HG03457 (cell line): ENCODE results near the gene SLC24A3.

ENCODE experiments used
- ATAC-seq: cut with Tn5 transposase; IDR thresholded peaks from one replicate; pipeline ENCODE4 v1.9.1; 2021; ENCODE audit warnings: moderate number of reproducible peaks; ENCODE audit not compliant: unreplicated experiment

SLC24A3 gene

DNA sequence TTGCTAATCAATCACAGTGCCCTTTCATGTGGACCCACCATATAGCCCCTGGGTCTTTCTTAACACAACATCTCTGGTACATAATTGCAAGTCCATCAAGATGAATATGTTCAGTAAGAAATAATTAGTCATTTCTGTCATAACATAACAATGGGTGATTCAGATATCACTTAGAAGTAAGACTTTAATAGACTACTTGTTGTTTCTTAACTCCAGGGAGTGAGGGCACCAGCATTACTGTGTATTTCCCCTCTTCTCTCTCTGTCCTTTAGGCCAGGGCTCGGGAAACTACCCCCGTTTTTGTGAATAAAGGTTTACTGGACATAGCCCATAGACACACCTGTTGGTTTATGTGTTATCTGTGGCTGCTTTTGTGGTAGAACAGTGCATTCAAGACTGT lies 123.5 kb downstream of the SLC24A3 start:
- no peak for ATAC-seq

DNA sequence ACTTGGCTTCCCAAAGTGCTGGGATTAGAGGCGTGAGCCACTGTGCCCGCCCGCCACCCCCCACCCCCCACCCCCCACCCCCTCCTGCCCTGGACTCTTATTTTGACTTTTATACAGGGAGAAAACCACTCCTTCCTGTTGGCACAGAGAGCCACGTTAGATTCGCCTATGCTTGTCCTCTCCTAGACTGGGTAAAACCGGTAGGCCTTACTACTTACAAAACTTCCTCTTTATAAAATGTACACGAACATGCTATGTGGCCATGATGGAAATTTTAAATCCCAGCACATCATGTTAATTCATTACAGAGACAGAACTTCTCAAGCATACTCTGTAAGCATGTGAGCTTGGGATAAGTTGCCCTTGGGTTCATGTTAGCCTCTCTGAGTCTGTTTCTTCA lies 124.2 kb downstream of the SLC24A3 start:
- no peak for ATAC-seq

DNA sequence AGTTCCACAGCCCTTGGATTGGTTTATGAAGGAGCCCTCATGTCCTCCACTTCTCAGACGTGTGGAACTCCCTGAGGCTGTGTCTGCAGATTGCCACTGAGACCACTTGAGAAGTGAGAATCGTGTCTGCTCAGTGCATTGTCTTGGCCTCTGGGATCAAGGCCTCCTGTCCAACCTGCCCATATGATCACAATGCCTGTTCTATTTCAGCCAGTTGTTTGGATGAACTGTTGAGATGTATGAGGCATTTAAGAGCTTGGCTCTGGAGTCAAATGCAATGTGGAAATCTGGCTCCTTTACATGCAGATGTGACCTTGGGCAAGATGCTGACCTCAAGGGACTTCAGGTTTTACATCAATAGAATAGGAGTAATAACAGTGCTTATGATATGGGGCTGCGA lies 125.9 kb downstream of the SLC24A3 start:
- no peak for ATAC-seq

DNA sequence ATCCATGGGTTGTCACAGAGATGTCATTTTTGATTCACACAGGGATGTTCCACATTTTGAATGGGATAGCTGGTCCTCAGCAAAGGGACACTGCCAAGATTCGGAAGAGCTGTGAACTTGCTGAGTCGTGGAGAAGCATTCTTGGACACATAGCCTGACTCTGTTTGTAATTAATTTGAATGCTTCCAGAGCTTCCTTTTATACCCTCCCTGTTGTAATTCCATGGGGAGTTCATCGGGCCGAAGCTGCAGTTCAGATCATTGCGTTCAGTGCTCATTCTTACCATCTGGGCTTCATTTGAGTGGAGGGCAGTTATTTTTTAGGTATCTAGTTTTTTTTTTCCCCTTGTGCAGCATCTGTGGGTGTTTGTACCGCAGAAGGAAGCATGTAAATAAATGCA lies 126.5 kb downstream of the SLC24A3 start:
- no peak for ATAC-seq

DNA sequence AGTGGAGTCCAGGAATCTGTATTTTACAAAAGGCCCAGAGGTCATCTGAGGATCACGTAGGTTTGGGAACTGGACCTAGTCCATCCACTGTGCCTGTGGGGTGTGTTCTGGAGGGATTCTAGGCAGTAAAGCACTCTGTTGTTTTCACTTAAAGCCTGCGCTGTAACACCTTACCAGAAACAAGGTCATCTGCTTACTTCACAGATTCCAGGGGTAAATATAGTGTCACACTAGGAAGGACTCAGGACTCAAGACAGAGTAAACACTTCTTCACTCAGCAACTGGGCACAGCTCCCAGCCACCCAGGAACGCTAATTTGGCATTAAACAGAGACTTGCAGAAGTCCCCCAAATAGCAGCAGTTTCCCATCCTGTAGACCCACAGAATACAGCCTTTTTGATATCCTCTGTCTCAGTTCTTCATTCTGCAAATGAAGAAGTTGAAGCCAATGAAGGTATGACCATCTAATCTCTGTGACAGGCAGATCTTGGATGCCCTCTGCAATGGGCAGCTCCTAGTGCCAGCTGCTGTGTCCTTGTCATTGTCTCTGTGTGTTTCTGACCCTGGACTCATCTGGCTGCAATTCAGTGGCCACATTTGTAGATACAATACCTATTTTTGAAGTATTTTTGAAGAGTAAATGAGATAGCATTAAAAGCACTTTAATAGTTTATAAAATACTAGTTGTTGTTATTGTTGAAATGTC lies 129.1 kb downstream of the SLC24A3 start:
- no peak for ATAC-seq

DNA sequence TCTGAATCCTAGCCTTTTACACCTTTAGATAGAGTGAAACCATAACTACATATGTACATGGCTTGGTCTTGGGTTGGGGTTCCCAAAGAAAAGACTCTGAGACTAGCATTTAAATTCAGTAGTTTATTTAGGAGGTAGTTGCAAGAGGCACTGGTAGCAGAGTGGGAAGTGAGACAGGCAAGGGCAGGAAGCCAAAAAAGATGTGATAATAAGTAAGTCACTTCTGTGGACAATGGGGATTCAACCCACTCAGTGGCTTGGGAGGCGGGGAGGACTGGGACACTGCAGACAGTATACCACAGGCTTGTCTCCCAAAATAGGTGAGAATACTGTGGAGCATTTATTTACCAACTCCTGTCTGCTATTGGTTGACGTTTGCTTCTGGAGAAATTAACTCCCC lies 131.9 kb downstream of the SLC24A3 start:
- ATAC-seq, result no peak

DNA sequence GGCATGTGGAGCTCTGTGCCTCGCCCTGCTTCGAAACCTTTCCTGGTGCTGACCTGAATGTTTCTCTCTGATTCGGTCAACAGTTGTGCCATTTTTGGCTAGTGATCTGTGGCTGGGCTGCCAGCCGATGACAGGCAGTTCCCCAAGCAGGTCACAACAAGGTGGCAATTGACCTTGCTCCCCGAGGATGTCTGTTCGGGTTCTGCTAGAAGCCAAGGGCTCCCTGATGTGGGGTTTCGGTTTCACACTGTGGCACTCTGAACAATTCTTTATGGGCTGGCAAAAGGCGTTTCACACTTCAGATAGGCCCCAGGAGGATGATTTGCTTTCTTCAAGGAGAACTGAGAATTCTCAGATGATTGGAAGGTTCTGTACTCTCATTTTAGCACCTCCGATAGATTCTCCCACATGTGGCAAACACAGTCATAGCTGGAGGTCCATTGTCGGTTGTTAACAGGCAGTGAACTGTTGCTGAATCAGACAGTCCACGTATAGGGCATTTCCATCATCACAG lies 135.6 kb downstream of the SLC24A3 start:
- ATAC-seq, result no peak

DNA sequence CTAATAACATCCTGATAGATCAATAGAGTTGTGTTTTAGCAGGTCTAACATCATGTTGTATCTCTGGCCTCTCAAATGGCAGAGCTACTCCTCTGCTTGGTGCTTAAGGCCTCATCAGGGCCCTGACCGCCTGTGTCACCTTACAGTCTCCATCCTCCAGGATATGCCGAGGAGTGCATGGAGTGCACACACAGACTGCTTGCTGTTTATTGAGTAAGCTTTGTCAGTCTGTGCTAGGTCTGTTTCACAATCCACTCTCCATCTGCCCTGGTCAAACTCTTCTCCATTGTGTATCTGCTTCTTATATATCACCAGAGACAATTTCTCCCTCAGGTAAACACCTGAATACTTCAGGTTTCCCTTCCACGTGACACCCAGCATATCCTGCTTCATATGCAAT lies 136.1 kb downstream of the SLC24A3 start:
- ATAC-seq, result no peak

DNA sequence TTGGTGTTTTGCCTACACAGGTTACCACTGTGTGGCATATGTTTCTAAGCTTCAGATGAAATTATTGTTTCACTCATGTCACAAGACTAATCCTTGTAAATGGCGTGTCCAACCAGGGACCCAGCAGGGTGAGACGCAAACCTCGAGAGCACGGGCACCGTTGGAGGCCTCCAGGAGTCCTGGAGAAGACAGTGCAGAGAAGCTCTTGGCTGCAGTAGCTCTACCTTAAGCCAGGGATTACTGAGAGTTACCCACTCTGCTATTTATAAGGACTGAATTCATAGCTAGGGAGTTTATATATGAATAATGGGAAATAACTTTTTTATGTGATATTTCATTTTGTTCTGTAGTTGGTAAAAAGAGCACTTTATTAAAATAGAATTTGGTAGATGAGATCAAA lies 137.4 kb downstream of the SLC24A3 start:
- no peak for ATAC-seq

DNA sequence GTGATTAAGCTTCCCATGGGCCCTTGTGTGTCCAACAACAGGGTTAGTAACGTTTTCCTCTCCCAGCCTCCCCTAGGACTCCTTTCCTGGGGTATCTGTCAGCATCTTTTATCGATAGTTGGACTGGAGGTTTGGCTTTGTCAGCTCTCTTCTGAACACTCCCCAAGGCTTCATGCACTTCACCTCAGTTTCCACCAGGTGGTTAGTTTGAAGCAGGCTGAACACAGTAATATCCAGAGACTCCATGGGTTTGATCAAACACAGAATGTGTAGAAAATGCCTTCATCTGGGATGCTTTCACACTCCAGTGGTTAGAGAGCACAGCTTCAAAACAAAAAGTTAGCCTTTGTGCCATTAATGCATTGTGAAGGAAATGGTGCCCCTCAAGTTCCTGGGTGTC lies 139.1 kb downstream of the SLC24A3 start:
- ATAC-seq, result no peak

DNA sequence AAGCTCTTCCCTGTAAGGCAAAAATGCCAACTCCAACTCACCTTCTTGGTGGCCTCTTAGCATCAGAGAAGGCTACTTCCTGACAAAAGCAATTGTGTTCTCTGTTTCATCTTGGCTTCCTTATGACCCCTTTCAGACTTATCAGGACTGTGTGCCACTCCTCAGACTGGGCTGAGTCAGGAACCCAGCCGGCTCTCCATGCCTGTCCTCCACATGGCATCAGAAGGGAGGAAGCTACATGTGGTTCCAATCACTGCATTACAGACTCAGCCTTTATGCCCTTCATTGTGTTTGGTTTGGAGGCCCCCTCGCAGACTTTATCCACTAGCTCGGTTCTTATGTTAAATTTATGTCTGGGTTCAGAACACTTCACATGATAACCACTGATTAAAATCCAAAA lies 142.5 kb downstream of the SLC24A3 start:
- ATAC-seq, result no peak

DNA sequence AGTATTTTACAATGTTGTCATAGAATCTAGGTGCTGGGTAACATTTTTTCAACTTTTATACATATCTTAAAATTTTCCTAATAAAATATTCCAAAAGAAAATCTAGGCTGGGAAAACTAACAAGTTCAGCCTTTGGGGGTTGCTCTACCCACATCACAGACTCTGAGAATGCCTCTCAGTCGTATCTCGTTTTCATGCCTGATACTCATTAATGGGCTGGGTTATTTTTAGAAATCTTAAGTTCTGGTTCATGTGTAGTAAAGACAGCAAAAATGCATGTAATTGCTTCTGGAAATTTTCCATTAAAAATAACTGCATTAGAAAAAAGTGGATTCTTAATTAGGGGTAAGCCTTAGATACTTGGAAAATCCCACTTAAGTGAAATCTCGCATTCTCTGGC lies 149.3 kb downstream of the SLC24A3 start:
- no peak for ATAC-seq

DNA sequence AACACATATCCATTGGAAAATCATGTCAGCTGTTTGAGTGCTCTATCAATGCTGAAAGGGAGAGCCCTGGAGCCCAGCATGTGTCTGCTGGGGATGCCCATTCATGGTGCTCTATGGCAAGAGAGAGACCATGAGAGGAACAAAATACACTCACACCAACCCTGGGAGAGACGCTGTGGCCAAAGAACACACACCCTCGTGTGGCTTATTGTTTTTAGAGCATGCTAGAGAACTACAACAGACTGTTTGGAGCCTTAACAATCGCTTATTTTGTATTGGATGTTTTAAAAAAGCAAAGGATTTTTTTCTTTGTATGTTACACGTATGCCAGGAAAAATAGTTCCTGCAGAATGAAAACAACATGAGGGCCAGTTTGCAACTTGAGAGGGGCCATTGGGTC lies 151.0 kb downstream of the SLC24A3 start:
- ATAC-seq, result no peak

DNA sequence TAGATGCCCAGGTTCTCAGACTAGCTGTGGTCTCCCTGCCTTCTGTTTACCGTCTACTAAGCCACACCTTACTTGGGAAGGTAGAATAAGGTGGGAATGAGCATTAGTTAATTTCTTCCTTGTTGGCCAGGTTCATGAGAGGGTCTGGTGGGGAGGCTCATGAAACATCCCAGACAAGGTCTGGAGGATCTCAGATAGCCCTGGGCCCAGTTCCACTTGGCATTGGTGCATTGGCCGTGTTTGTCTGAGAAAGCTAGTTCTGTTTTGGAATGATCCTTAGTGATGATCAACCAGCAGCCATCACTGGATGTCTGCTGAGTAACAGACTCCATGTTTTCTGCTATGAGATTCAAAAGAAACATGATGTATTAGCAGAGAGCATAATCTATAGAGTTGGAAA lies 155.1 kb downstream of the SLC24A3 start:
- no peak for ATAC-seq

DNA sequence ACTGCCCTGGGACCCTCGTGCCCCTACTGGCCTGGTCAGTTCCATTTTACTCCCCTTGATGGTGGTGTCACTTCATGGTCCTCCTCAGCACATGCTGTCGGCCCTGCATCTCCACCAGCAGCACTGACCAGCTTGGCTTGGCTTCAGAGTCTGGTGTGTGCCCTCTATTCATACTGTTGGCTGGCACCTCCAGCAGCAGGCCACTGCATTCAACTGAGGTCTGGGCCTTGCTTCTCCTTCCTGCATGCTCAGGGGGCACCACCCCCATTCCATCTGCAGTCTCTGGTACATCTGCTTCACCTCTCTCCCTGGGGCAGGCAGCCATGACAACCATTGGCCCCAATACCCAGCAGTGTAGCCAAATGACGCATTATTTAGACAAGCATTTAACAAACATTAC lies 155.9 kb downstream of the SLC24A3 start:
- ATAC-seq, result no peak

DNA sequence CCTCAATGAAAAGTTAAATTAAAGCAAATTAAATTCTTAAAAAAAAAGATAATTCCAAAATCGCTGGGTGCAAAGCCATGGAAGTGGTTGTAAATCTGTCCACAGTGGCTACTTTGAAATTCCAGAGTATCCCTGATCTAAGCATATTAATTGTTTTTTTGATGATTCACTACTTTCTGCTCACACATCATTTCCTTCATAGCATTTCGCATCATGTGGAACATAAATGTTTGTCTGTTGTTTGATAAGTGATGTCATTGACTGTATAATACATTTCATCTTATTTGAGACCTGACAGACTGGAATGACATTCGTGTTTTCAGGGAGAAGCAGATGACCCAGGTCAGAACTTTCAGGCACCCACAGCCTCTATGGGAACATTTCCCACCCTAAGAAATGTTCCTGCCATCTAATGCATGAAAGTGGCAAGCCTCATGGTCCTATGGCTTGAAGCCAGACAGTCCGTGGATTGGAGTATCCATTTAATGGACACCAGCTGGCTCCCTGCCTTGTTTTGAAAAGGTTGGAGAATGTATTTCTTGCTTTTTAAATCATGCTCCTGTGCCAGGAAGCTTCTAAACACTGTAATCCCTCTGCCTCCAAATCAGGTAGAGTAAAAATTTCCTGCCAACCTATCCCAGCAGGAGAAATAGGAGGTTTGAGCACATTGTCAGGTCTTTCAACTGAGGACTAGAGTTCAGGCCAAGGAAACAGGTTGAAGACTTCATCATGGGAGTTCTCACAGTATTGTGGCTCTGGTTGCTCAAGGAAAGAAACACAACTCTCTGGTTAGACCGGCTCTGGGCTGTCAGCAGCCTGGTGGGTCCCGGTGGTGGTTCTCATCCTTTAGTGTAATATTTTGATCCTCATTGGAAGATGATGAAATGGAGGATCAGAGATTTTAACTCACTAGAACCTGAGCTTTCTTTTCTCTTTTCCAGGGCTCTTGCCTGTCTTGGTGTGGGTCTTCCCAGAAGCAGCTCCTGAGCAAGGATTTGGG lies 157.9 kb downstream of the SLC24A3 start:
- ATAC-seq, result no peak

DNA sequence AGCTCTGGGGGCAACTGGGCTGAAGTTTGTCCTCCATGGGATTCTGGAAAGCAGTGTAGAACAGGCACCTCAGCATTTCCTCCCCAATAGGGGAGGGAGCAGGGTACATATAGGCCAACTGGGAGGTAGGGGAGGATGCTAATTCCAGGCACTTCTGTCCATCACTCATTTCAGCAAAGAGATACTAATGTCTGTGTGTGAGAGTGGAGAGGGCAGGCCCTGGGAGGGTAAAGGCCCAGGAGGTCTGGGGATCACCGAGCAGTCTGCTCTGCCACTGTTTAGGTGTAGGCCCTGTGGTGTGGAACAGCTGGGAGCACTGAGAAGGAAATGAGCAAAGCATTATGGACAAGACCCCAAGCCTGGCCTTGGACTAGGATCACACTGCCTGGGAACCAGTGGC lies 158.7 kb downstream of the SLC24A3 start:
- no peak for ATAC-seq

DNA sequence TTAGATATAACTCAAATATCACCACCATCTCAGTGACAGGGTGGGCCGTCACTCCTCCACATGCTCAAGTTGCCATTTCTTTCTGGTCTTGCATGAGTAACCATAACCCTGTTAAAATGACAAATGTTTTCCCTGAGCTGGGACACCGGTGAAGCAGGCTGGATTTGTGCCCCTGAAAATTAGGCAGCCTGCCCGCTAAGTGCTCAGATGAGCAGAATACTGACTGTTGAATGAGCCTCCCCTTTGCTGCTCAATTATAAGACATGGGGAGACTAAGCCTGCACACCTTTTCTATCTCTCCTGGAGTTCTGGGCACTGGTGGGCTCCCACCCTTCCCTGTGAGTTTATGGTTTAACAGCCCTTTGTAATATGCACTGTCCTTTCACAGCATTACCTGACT lies 161.8 kb downstream of the SLC24A3 start:
- ATAC-seq, result no peak

DNA sequence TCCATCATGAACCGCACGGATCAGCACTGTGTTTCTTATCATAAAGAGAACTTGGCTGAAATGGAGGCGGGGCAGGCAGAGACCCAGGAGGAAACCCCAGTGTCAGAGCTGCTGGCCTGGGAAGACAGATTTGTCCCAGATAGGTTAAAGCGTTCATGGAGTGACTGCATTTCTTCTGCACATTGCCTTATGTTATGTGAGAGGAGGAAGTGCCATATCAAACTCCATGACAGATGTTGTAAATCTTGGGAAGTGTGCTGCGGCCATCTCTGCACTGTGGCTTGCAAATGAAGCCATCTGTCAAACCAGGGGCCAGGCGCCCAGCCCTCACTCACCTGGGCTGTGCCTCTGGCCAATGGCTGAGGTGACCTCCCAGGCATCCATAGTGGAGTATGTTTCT lies 163.0 kb downstream of the SLC24A3 start:
- ATAC-seq, result no peak

DNA sequence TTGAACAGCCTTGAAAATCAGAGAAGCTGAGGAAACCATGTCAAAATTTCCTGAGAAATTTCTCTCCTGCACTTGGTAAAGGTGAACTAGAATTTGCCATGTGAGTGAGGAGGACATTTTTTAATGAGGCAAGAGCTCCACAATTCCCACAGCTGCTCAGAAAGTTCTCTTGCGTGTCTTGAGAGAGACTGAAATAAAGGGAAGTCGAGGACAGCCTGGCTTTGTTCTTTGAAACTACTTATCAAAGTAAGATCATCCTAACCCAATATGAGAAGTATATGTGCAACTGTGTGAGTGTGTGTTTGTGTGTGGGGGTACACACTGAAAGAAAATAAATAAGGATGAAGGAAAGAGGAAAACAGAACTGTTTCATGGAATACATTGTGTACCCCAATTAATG lies 163.4 kb downstream of the SLC24A3 start:
- ATAC-seq, result no peak

DNA sequence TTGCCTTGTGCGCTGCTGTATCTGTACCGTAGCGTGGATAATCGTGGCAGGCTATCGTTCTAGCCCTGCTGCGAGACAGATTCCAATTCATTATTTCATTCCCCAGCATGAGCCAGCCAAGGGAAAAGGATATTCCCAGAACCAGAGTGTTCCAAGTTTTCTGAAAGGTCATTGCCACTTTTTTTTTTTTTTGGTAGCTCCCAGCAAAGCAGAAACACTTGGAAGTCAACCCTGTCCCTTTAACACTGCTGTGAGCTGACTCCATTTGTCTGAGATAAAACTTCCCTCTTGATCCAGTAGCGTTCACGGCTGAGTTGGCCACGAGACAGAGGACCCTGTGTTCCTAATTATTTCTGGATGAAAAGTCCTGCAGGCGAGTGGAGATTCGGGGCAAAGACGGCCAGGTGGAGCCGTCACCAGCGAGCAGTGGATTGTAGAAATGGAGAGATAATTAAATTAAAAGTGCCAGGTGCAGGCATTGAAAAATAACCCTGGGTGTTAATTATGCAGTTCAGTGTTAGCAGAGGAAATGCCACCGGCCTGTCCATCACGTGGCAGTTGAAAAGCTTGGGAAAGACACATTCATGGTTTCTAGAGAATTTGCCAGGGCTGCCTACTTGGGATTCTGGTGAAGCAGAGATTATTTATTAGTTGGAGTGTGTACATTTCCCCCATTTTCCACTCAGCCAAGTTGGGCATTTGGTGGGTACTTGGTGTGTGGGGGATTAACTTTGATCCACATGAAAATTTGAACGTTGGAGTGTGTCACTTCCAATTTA lies 164.2 kb downstream of the SLC24A3 start:
- no peak for ATAC-seq
